ENCODE results near the gene OTUD5. TPM values are rescaled to one million over a fixed set of nuclear protein-coding genes. Genes with fewer than 3 reads are reported as not detected.

The OTUD5 gene
- total RNA-seq, 1 experiment from 2014 or later = 62.5 TPM

GRCh38 chrX:48965959-48966358 lies 8.6 kb upstream of the OTUD5 start:
- Mint-ChIP-seq H3K27me3 (ENCODE audit: low read depth) (no peaks in the 10 kb centered on the region; the same call in 1 of the 2 replicates), H3K27ac (no peak overlapping the region), H3K4me3 (no peak overlapping the region), H3K36me3 (ENCODE audit: insufficient read depth in 1 of 3, low read depth in 3 of 3) (peaks cover 15 to 26% (median 24%) of the 10 kb centered on the region in 3 experiments; a peak in 6 of 7 replicates), H3K4me1 (peaks cover 7 to 14% of the 10 kb centered on the region in 2 experiments), H3K9me3 (peaks cover 68 to 78% of the 10 kb centered on the region in 2 experiments)
- WGBS (ENCODE audit: extremely low coverage, insufficient read length, low lambda C conversion rate) = no CpG with 5 or more reads among the region's 14 CpGs
- no peaks in the 10 kb centered on the region for H4K20me1 ChIP-seq (ENCODE audit: control insufficient read depth, insufficient read depth, insufficient read length)
- no peak overlapping the region for H4K91ac ChIP-seq (ENCODE audit: insufficient read length, low read depth, low read length)
- no peak overlapping the region for H2AK5ac ChIP-seq (ENCODE audit: insufficient read length, low read length)
- no peak overlapping the region for H4K5ac ChIP-seq (ENCODE audit: insufficient read length, low read depth, low read length)
- H3K23me2 ChIP-seq (ENCODE audit: insufficient read length, low read depth, low read length, poor library complexity, severe bottlenecking) = no peaks in the 10 kb centered on the region
- no peak overlapping the region for H4K8ac ChIP-seq (replicated peaks; ENCODE audit: insufficient read length, low read depth, low read length)
- no peak overlapping the region for H3K14ac ChIP-seq (ENCODE audit: insufficient read depth, low read length)
- H3K23ac ChIP-seq (ENCODE audit: insufficient read length, low read depth, low read length) = no peak overlapping the region
- no peak overlapping the region for H2BK15ac ChIP-seq (ENCODE audit: low read depth, low read length)
- H3K27ac ChIP-seq (ENCODE audit: insufficient read length, low read depth, low read length) = no peak overlapping the region
- TF ChIP-seq, protein P1, sequence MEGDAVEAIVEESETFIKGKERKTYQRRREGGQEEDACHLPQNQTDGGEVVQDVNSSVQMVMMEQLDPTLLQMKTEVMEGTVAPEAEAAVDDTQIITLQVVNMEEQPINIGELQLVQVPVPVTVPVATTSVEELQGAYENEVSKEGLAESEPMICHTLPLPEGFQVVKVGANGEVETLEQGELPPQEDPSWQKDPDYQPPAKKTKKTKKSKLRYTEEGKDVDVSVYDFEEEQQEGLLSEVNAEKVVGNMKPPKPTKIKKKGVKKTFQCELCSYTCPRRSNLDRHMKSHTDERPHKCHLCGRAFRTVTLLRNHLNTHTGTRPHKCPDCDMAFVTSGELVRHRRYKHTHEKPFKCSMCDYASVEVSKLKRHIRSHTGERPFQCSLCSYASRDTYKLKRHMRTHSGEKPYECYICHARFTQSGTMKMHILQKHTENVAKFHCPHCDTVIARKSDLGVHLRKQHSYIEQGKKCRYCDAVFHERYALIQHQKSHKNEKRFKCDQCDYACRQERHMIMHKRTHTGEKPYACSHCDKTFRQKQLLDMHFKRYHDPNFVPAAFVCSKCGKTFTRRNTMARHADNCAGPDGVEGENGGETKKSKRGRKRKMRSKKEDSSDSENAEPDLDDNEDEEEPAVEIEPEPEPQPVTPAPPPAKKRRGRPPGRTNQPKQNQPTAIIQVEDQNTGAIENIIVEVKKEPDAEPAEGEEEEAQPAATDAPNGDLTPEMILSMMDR (conservative IDR thresholded peaks at IDR 0.05) = no peak
- no peak overlapping the region for H3K18ac ChIP-seq (ENCODE audit: insufficient read length, low read depth, low read length)
- H2BK120ac ChIP-seq (ENCODE audit: low read depth, low read length, poor library complexity, severe bottlenecking) = no peak overlapping the region
- H2BK20ac ChIP-seq (ENCODE audit: low read depth, low read length, poor library complexity, severe bottlenecking) = no peak overlapping the region
- H3K9ac ChIP-seq (ENCODE audit: extremely low read depth, insufficient read length, low read length) = no peak overlapping the region
- DNase-seq = no peak
- H3K79me1 ChIP-seq (ENCODE audit: insufficient read depth, low read depth, low read length, poor library complexity, severe bottlenecking) = no peaks in the 10 kb centered on the region
- H3K56ac ChIP-seq (ENCODE audit: insufficient read length, low read depth, low read length) = no peak overlapping the region
- no peaks in the 10 kb centered on the region for H3K27me3 ChIP-seq (ENCODE audit: insufficient read depth, low read length)
- H3K9me3 ChIP-seq (ENCODE audit: control insufficient read depth, low read depth, low read length) = no peaks in the 10 kb centered on the region
- no peaks in the 10 kb centered on the region for H3K79me2 ChIP-seq (ENCODE audit: insufficient read depth, low read length)
- H3T11ph ChIP-seq (ENCODE audit: low read length) = no peak overlapping the region
- H3K4ac ChIP-seq (ENCODE audit: low read depth, low read length) = no peak overlapping the region
- H3K4me1 ChIP-seq (ENCODE audit: insufficient read depth, low read length) = no peaks in the 10 kb centered on the region
- H3K4me2 ChIP-seq (ENCODE audit: insufficient read depth, insufficient read length, low read length) = no peak overlapping the region
- H2BK12ac ChIP-seq (ENCODE audit: insufficient read length, low read depth, low read length) = no peak overlapping the region
- H2BK5ac ChIP-seq (ENCODE audit: insufficient read length, low read length) = no peak overlapping the region
- no peak overlapping the region for H2AFZ ChIP-seq (ENCODE audit: low read length)
